Erythroblast (primary cell): Measurements from ENCODE around the gene KCTD15.
A peak's percentile ranks its signal among the peaks of the same experiment; 100 is the strongest.

ENCODE experiments used
- DNase-seq, 2 experiments: peaks; one replicate each; lab custom pipeline; 2025; lab: John Stamatoyannopoulos, UW
- GATA1 ChIP-seq: IDR thresholded peaks from 2 replicates; pipeline ENCODE4 v1.6.1; 2011; ENCODE audit warnings: low read depth, mild to moderate bottlenecking, control low read depth, low read length, moderate library complexity
- POLR2A ChIP-seq: IDR thresholded peaks from 2 replicates; pipeline ENCODE4 v1.6.1; 2011; ENCODE audit warnings: mild to moderate bottlenecking, low read length

KCTD15 gene

GRCh38 chr19:33819880-33820781 is 23.5 kb downstream of the KCTD15 start:
- no peak for TF ChIP-seq POLR2A
- TF ChIP-seq GATA1: no peak
- peak; percentile 71 to 81 for DNase-seq

GRCh38 chr19:33821871-33822270 is 25.2 kb downstream of the KCTD15 start:
- TF ChIP-seq GATA1: no peak
- TF ChIP-seq POLR2A: no peak
- no peak for DNase-seq

- TF ChIP-seq GATA1 (no peak), POLR2A (no peak)
- no peak for DNase-seq
Measured at GRCh38 chr19:33823341-33823740, 26.7 kb downstream of the KCTD15 start.

GRCh38 chr19:33825556-33825955 is 28.9 kb downstream of the KCTD15 start:
- no peak for TF ChIP-seq POLR2A
- TF ChIP-seq GATA1: no peak
- no peak for DNase-seq

GRCh38 chr19:33826521-33826920 is 29.9 kb downstream of the KCTD15 start:
- no peak for TF ChIP-seq POLR2A
- no peak for TF ChIP-seq GATA1
- DNase-seq: no peak

- TF ChIP-seq GATA1: no peak
- no peak for TF ChIP-seq POLR2A
- no peak for DNase-seq
Measured at GRCh38 chr19:33828266-33829075, 31.8 kb downstream of the KCTD15 start.

GRCh38 chr19:33830264-33830663 is 33.6 kb downstream of the KCTD15 start:
- TF ChIP-seq GATA1 (no peak), POLR2A (no peak)
- DNase-seq: no peak

GRCh38 chr19:33831825-33832224 is 35.2 kb downstream of the KCTD15 start:
- DNase-seq: no peak
- TF ChIP-seq POLR2A (no peak), GATA1 (no peak)

GRCh38 chr19:33832633-33833032 is 36.0 kb downstream of the KCTD15 start:
- no peak for DNase-seq
- TF ChIP-seq POLR2A: no peak
- no peak for TF ChIP-seq GATA1

- TF ChIP-seq POLR2A (no peak), GATA1 (no peak)
- DNase-seq: no peak
Measured at GRCh38 chr19:33840382-33840781, 43.7 kb downstream of the KCTD15 start.

- no peak for DNase-seq
- TF ChIP-seq POLR2A (no peak), GATA1 (no peak)
Measured at GRCh38 chr19:33840783-33841182, 44.1 kb downstream of the KCTD15 start.

GRCh38 chr19:33841685-33842084 is 45.0 kb downstream of the KCTD15 start:
- TF ChIP-seq GATA1 (no peak), POLR2A (no peak)
- no peak for DNase-seq

- no peak for DNase-seq
Measured at GRCh38 chr19:33844478-33844877, 47.8 kb downstream of the KCTD15 start.

GRCh38 chr19:33845498-33845897 is 48.8 kb downstream of the KCTD15 start:
- no peak for DNase-seq
- TF ChIP-seq GATA1 (no peak), POLR2A (no peak)

More at GRCh38 chr19:33844478-33844877, 47.8 kb downstream of the KCTD15 start:
- no peak for TF ChIP-seq GATA1
- TF ChIP-seq POLR2A: no peak
